H7 (cell line): ENCODE measurements around the gene ROR1. TPM values are rescaled to one million over a fixed set of nuclear protein-coding genes. Genes with fewer than 3 reads are reported as not detected.

Source experiments
- DNase-seq: peaks from one replicate; pipeline ENCODE4 v3.0.0; 2012
- H3K27me3 ChIP-seq: 2 replicates; pipeline ENCODE4 v1.6.0; 2011; ENCODE audit warnings: mild to moderate bottlenecking, low read length; ENCODE audit not compliant: control insufficient read depth, insufficient read depth
- H3K36me3 ChIP-seq: replicated peaks from 2 replicates; pipeline ENCODE4 v1.5.1; 2011; ENCODE audit warnings: low read length; ENCODE audit not compliant: control insufficient read depth, insufficient read depth
- H3K4me3 ChIP-seq: 2 replicates; pipeline ENCODE4 v1.5.1; 2011; ENCODE audit warnings: low read depth, mild to moderate bottlenecking, control low read depth, low read length, moderate library complexity; ENCODE audit not compliant: insufficient read depth
- total RNA-seq: library from RNA; depleted of rRNA; stranded (reverse); fragments of >200 nt; shearing (Covaris generic); gene quantifications from 2 replicates; pipeline ENCODE4 v1.2.3, GENCODE V29; 2014

The ROR1 gene
- total RNA-seq, 1 experiment from 2014 or later, result 63.4 TPM

DNA sequence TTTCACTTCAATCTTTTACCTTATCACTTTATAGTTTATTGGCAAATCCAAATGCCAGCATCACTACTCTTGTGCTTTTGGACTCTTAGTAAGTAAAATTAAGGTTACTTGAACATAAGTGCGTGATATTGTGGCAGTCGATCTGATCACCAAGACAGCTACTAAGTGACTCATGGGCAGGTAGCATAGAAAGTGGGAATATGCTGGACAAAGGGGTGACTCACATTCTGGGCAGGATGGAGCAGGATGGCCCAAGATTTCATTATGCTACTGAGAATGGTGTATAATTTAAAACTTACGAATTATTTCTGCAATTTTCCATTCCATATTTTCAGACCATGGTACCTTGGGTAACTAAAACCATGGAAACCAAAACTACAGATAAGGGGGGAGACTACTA, 120.2 kb downstream of the ROR1 start:
- no peak for DNase-seq
- H3K27me3 ChIP-seq, result no peaks in the 10 kb centered on the region
- no peaks in the 10 kb centered on the region for H3K36me3 ChIP-seq
- no peak overlapping the region for H3K4me3 ChIP-seq

DNA sequence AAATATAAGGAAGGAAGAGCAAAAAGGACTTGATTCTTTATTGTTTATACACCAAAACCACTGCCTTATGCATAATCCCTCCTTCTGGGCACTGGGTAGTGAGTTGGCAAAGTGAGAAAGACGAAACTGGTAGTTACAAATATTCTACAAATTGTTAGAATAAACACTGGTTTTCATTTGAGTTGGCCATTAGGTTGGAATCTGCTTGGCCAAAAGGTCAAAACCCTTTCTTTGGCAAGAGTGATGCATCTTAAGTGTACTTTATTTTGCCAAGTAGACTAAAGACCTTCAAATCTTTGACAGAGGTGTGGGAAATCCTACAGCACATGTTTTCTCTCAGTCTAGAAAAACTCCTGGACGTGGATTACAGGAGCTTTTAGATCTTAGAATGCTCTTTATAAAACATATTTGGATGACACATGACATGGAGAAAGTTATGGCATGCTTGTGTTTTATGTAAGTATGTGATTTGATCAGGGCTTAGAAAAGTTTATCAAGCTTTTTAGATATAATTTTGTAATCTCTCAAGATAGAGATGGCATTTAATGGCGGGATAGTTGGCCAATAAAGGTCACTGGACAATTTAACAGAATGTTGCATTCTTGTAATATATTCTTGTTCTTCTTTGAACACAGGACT, 120.9 kb downstream of the ROR1 start:
- Histone ChIP-seq H3K27me3 (no peaks in the 10 kb centered on the region), H3K36me3 (no peaks in the 10 kb centered on the region), H3K4me3 (no peak overlapping the region)
- no peak for DNase-seq

DNA sequence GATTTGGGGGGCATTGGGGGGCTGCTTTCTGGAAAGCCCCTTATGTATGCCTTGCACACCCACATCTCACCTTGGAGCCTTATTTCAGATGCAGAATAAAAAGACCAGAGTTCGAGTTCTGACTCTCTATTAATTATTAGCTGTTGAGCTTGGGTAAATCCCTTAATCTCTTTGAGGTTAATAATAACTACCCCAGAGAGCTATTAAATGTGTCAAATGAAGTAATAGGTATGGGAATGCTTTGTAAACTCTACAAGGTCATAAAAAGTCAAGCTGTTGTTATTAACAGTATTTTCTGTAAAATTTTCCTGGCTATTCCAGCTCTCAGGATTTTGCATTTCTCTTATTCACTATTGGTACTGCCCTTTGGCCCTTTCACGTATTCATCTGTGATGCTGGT, 122.9 kb downstream of the ROR1 start:
- DNase-seq, result no peak
- Histone ChIP-seq H3K36me3 (no peaks in the 10 kb centered on the region), H3K4me3 (no peak overlapping the region), H3K27me3 (no peaks in the 10 kb centered on the region)

DNA sequence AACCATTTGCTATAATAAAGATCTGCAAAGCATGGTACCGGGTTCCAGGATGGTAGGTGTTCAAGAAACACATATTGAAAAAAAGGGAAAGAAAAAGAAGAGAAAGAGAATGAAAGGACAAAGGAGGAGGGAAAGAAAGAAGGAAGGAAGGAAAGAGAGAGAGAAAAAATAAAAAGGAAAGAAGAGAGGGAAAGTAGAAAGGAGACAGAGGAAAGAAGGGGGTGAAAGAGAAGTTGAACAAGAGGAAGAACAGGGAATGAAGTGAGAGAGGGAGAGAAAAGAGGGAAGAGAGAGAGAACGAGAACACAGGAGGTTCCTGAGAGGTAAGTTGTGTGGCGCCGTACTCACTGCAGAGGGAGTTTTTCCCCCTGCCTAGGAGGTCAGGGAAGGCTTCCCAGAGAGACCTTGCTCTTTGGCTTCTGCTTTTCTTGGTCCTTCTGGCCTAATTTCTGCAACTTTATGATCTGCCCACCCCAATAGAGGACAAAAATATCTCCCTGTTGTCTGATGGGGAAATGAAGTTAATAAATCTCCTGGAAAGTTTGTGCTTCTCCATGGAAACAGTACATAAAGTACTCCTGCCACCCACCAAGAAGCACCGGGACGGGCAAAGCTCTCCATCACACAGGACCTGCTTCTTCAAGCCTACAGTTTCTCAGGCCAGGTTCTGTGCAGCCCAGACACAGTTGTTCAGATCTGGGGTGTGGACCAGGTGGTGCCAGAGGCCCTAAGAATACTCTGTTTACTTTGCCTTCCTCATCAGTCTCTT, 124.8 kb downstream of the ROR1 start:
- no peak for DNase-seq
- Histone ChIP-seq H3K36me3 (no peaks in the 10 kb centered on the region), H3K4me3 (no peak overlapping the region), H3K27me3 (no peaks in the 10 kb centered on the region)

DNA sequence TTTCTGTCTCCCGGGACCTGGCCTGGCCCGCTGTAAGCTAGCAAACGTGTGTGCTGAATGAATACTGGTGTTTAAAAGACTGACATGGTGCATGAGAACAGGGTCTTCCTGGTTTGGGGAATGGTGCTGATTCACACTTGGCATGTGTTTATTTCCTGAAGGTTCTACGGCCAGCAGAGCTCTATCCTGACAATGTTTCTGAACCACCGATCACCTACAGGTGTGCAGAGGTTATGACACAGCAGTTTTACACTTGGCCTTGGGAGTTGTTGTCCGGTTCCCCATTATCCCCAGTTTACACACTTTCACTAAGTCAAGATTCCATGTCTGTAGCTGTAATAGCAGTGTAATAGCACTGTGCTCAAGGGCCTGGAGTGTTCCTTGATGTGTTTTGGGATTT, 127.3 kb downstream of the ROR1 start:
- no peak for DNase-seq
- Histone ChIP-seq H3K27me3 (no peaks in the 10 kb centered on the region), H3K36me3 (no peaks in the 10 kb centered on the region)

DNA sequence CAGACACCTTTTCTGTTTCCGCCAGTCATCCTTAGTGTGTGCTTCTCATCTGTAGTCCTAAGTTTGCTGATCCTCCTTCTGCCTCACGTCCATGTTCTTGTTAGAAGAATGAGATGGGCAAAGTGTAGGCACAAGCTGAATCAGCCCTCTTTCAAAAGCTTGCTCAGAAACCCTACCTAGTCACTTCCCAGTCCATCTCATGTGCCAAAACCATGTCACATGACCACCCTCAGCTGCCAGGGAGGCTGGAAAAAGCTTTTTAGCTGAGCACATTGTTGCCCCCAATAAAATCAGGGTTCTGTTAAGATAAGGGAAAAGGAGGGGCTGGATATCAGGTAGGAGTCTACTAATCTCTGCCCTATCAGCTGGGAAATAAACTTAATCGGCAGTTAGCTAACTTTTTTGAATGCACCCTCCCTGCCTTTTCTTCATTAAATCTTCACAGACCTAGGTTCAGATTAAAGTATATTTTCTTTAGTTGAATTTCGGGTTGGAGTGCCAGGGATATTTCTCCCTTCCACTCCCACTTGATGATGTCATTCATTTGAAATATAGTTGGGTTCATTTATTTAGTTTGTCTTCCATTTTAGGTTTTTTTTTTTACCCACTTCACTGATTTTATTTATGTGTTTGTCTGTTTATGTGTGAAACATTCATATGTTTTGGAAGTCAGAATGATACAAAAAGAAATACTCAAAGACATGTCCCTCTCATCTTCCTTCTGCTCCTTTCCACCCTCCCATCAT, 129.2 kb downstream of the ROR1 start:
- H3K27me3 ChIP-seq, result no peaks in the 10 kb centered on the region
- no peaks in the 10 kb centered on the region for H3K36me3 ChIP-seq
- no peak overlapping the region for H3K4me3 ChIP-seq
- no peak for DNase-seq

More for the DNA sequence above, 127.3 kb downstream of the ROR1 start:
- no peak overlapping the region for H3K4me3 ChIP-seq

DNA sequence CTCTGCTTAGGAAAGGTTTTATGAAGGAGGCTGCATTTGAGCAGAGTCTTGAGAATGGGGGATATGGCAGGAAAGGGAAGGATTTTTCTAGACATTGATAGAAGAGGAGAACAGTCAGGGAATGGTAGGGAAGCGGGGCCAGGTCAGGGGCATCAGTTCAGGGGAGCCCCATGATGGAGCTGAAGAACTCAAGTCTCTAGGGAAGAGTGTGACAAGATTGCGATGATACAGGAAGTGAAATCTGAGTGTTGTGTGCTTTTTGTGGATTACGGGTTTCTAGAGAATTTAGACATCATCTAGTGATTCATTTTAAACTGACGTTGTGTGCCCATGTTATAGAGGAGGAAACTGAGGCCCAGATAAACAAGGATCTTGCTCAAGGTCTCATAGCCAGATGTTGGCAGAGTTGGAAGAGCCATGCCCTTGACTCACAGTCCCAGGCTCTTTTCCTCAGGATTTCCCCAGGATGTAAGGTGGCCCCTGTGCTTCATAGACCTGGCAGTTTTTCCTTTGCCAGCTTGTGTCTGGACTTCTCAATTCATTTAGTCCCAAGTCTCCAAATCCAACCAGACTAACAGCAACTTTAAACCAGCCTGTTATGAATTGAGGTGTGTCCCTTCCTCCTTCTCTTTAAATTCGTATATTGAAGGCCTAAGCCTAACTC, 130.3 kb downstream of the ROR1 start:
- no peak overlapping the region for H3K4me3 ChIP-seq
- no peaks in the 10 kb centered on the region for H3K27me3 ChIP-seq
- DNase-seq, result no peak

DNA sequence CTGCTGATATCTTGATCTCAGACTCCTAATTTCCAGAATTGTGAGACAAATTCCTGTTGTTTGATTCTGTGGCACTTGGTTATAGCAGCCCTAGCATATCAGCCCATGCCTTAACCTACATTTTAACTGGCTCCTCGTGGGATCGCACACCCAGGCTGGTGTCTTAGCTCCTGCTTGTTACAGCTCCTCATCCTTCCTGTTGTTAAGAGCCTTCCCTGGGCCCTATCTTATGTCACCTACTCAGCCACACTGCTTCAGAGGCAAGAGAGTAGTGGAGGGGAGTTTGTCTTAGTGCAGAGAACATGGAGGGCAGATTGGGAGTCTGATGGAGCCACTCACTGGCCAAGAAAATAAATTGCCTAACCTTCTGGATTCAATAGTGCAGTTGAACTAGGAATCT, 131.0 kb downstream of the ROR1 start:
- Histone ChIP-seq H3K4me3 (no peak overlapping the region), H3K36me3 (no peaks in the 10 kb centered on the region), H3K27me3 (no peaks in the 10 kb centered on the region)
- no peak for DNase-seq

More for the DNA sequence above, 130.3 kb downstream of the ROR1 start:
- no peaks in the 10 kb centered on the region for H3K36me3 ChIP-seq

DNA sequence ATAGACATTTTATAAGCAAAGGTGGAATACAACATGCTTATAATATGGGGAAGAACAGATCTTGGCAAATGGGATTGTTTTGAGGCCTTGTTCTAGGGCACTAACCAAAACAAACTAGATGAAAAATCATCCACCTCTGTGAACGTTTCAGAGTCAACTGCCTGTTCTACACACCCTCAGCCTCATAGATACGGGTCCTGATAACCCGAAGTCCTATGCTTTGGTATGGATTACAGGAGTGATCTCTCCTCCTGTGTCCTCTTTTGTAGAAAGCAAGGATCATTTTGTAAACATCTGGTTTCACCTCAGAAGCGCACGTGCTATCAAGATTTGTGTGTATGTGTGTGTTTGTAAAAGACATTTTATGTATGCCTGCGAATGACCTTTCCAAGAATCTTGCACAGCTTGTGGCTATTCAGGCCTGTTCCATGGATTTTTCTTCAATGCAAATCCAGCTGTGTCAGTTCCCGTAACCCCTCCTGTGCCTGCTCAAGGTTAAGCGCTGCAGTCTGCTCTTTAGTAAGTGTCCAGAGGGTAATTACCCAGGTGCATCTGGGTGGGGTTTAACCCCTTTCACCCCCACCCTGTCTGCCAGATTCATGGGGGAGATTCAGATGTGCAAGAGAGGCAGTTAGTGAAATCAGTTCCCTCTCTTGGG, 132.4 kb downstream of the ROR1 start:
- H3K36me3 ChIP-seq, result no peaks in the 10 kb centered on the region
- no peak overlapping the region for H3K4me3 ChIP-seq
- no peak for DNase-seq
- H3K27me3 ChIP-seq, result no peaks in the 10 kb centered on the region

DNA sequence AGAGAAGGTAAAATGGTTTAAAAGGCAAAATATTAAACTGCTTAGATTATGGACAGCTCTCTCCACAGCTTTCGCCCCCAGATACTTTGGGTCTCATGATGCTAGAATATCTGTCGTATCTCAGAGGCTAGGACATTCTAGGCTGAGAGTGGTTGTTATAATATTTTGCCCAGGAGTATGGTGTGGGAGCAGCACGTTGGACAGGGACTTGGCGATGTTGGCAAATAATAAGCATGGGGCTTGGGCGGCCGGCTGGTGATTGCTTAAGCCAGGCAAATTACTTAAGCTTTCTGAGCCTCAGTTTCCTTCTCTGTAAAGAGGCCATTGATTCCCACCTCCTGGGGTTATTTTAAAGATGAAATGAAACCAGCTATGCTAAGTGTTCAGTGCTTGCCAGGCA, 133.2 kb downstream of the ROR1 start:
- DNase-seq, result no peak
- no peak overlapping the region for H3K4me3 ChIP-seq

DNA sequence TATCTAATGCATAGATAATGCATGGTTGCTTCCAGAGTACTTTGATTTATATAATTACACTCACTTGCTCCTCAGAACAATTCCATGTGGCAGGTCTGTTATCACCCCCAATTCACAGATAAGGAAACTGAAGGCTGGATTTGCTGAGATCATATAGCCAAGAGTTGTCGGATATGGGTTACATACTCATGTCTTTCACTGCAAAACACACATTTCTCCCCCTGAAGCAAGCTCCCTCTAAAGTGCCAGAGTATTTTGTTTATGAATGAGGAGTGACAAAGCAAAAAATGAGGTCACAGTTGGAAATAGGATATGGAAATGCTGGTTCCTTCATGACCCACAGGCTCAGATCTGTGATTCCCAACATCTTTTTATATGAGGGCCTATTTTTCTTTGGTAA, 134.2 kb downstream of the ROR1 start:
- Histone ChIP-seq H3K4me3 (no peak overlapping the region), H3K36me3 (no peaks in the 10 kb centered on the region), H3K27me3 (no peaks in the 10 kb centered on the region)
- no peak for DNase-seq

More for the DNA sequence above, 133.2 kb downstream of the ROR1 start:
- Histone ChIP-seq H3K36me3 (no peaks in the 10 kb centered on the region), H3K27me3 (no peaks in the 10 kb centered on the region)

DNA sequence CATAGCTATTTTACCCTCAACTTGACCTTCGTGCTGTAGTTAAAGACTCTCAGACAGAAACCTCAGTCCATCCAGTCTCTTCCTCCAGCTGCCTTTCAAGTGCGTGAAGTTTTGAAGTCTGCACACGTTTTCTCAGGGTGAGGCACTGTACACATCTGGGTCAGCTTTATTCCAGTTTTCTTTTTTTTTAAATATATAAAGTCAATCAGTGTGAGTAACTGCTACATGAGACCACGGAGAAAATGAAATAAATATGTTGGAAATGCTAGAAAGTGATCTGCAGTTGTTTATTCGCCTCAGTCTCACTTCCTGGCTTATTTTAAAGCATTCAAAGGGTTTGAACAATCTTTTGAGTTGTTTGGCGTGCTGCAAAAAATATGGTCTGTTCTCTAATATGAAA, 135.7 kb downstream of the ROR1 start:
- Histone ChIP-seq H3K4me3 (no peak overlapping the region), H3K27me3 (no peaks in the 10 kb centered on the region), H3K36me3 (no peaks in the 10 kb centered on the region)
- no peak for DNase-seq

DNA sequence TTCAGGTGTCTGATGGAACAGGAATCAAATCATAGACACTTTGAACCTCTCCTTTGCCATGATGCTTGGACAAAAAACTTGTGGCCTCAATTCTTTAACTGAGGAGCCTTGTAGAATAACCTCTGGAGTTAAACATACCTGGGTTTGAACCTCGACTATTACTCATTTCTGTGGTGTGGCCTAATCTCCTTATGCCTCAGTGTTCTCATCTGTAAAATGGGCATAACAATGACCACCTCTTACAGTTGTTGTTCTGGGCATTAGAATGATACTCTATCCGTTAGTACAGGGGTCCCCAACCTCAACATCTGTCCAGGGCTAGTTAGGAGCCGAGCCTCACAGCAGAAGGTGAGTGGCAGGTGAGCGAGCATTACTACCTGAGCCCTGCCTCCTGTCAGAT, 137.2 kb downstream of the ROR1 start:
- H3K4me3 ChIP-seq, result no peak overlapping the region
- H3K36me3 ChIP-seq, result no peaks in the 10 kb centered on the region
- no peaks in the 10 kb centered on the region for H3K27me3 ChIP-seq
- no peak for DNase-seq

DNA sequence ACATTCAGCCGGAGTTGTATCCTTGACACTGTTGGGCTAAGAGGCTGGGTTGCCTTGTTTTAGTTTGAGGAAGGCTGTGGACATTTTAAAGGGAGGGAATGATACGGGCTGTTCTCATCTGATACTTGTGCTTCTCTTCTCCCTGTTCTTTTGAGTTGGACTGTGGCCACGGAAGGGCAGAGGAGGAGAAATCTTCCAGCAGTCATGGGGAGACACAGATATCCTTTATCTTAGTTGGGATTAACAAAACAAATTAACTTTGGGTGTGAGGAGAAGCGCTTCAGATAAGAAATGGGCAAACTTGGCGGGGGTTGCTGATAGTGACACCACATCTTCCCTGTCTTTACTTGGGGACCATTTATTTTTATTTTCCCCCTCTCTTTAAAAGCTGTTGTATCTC, 138.8 kb downstream of the ROR1 start:
- Histone ChIP-seq H3K36me3 (no peaks in the 10 kb centered on the region), H3K27me3 (no peaks in the 10 kb centered on the region), H3K4me3 (no peak overlapping the region)
- no peak for DNase-seq
